ENCODE results near the gene CYBA.

The CYBA gene

DNA sequence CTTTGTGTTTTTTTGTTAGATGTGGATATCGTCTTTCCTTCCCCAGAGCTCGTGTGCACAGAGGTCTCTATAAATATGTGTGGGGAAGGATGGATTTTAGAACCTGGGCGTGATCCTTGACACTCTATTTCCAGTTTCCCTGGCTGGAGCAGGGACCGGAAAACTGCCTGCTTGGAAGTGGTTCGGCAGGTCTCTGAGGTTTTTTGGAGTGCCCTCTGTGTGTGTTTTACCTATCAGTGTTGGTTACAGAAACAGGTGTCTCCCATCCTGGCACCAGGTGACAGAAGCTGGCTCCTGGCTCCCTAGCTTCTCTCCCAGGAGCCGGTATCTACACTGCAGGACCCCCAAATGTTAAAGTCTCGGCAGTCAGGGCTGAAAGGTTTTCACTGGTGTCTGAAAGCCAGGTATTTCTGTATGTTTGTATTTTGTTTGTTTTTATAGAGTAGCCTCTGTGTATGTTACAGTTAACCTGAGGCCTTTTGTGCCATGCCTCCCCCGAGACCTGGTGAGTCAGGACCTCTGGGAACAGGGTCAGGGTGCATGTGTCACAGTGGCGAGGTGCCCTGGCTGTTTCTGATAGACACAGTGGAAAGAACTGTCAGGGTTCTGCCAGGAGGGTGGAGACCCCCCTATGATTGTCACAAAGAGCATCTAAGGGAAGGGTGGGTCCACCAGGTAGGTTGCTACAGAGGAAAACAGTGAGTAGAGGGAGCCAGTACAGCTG is 49.4 kb downstream of the CYBA start:
- Histone ChIP-seq H3K27ac (peak overlapping the region in 6 of 11 experiments; percentile 67 to 81 (median 74); a peak in 11 of 22 replicates), H3K4me2 (peak overlapping the region; percentile 85 to 98 (median 92)), H4K20me1 (peaks cover 16 to 88% (median 56%) of the 10 kb centered on the region in 11 experiments; a peak in 19 of 22 replicates), H3K9me3 (replicated peaks in 1 of 11) (no peaks in the 10 kb centered on the region), H3K9ac (peak overlapping the region in 9 of 11 experiments; percentile 21 to 71 (median 50); a peak in 12 of 22 replicates), H3K27me3 (no peaks in the 10 kb centered on the region), H3K4me1 (peaks cover 50 to 80% (median 75%) of the 10 kb centered on the region in 10 experiments), H3K4me3 (0 out of 20 replicates have a peak overlapping the region, but pooled peaks of 1 of the 10 experiments have one; percentile 12), H3K36me3 (peaks cover 54 to 81% (median 70%) of the 10 kb centered on the region in 11 experiments)
- TF ChIP-seq Cebpa-rat (IDR thresholded peaks at IDR 0.05), result no peak

DNA sequence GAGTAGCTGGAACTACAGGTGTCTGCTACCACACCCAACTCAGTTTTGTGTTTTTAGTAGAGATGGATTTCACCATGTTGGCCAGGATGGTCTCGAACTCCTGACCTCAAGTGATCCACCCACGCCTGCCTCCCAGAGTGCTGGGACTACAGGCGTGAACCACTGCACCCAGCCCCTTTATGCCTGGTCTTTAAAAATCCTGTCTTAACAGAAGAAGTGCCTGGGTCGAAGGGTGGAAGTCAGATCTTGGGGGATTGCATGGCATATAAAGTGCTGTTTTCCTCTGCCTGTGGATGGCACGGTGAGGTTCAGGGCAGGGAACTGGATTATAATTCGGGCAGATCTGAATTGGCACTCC is 50.3 kb downstream of the CYBA start:
- peak overlapping the region in 4 of 10 experiments; percentile 16 to 28 (median 20); a peak in 2 of 20 replicates for H3K4me3 ChIP-seq
- peaks cover 15 to 88% (median 54%) of the 10 kb centered on the region in 11 experiments; a peak in 19 of 22 replicates for H4K20me1 ChIP-seq
- peaks cover 44 to 81% (median 65%) of the 10 kb centered on the region in 11 experiments for H3K36me3 ChIP-seq
- peak overlapping the region; percentile 85 to 98 (median 92) for H3K4me2 ChIP-seq
- H3K27ac ChIP-seq, result peak overlapping the region in 9 of 11 experiments; percentile 35 to 81 (median 69); a peak in 17 of 22 replicates
- no peaks in the 10 kb centered on the region for H3K27me3 ChIP-seq
- peak overlapping the region in 10 of 11 experiments; percentile 20 to 71 (median 54); a peak in 17 of 22 replicates for H3K9ac ChIP-seq
- peaks cover 60 to 80% (median 75%) of the 10 kb centered on the region in 10 experiments for H3K4me1 ChIP-seq
- peak in 5 of 11 experiments; percentile 10 to 61 (median 39); a peak in 7 of 22 replicates for TF ChIP-seq Cebpa-rat (IDR thresholded peaks at IDR 0.05)
- H3K9me3 ChIP-seq (replicated peaks in 1 of 11), result no peaks in the 10 kb centered on the region

DNA sequence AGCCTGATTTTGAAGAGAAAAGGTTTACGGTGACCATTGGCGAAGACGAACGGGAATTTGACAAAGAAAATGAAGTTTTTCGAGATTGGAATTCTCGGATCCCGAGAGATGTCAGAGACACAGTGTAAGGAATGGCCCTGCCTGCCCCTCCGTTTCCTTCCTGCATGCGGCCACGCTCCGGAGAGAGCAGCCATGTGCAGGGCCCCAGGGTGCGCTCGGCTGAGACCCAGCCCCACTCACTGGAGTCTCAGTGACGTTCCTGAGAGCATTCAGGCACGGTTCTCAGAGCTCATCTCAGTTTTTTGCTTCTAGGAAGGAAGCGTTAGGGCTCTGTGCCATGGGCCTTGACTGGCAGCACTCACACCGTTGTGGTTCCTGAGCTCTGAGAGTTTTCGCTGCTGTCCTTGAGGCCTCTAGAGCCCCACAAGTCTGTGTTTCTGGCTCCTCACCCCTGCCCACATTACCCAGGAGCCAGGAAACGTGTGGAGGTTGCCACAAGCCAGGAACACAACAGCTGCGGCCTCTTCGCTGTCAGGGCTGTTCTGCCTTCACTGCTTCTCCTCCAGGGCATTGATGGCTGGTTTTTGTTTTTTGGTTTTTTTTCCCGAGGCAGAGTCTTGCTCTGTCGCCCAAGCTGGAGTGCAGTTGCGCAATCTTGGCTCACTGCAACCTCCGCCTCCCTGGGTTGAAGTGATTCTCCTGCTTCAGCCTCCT is 50.9 kb downstream of the CYBA start:
- peaks cover 10 to 88% (median 50%) of the 10 kb centered on the region in 11 experiments; a peak in 17 of 22 replicates for H4K20me1 ChIP-seq
- H3K27ac ChIP-seq, result peak overlapping the region; percentile 35 to 81 (median 67); a peak in 21 of 22 replicates
- TF ChIP-seq Cebpa-rat (IDR thresholded peaks at IDR 0.05), result peak; percentile 77 to 100 (median 97); a peak in 21 of 22 replicates
- H3K4me3 ChIP-seq, result peak overlapping the region in 8 of 10 experiments; percentile 1 to 41 (median 20); a peak in 11 of 20 replicates
- H3K4me1 ChIP-seq, result peaks cover 63 to 78% (median 74%) of the 10 kb centered on the region in 10 experiments
- H3K9ac ChIP-seq, result peak overlapping the region in 10 of 11 experiments; percentile 20 to 71 (median 54); a peak in 19 of 22 replicates
- H3K27me3 ChIP-seq, result no peaks in the 10 kb centered on the region
- peak overlapping the region; percentile 85 to 98 (median 92) for H3K4me2 ChIP-seq
- H3K36me3 ChIP-seq, result peaks cover 39 to 81% (median 65%) of the 10 kb centered on the region in 11 experiments
- H3K9me3 ChIP-seq (replicated peaks in 1 of 11), result no peaks in the 10 kb centered on the region

DNA sequence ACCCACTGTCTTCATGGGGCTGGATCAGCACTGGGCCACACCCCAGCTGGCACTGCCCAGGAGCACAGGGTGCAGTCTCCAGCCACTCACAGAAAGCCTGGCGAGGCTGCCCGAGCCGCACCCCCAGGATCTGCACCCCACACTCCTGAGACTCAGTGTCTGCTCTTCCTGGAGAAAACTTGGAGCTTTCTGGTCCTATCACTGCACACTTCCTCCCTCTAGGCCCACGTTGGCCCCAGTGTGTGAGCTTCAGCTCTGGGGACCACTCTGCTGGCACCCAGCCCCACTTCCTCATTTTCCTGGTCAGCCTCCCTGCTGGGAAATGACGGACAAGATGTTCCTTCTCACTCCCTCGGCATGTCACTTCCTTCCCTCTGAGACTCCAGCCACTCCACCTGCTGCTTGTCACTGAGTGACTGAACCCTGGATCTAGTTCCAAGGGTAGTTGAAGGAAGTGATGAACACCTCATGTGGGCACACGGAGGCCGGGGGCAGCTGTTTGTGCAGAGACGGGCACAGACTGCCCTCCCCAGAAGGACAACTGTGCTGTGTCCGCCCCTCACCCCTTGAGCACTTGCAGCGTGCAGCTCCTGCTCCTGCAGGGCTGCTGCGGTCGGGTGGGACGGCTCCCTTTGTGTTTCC is 51.6 kb downstream of the CYBA start:
- peaks cover 10 to 88% (median 52%) of the 10 kb centered on the region in 11 experiments; a peak in 18 of 22 replicates for H4K20me1 ChIP-seq
- peak overlapping the region; percentile 11 to 71 (median 50); a peak in 19 of 22 replicates for H3K9ac ChIP-seq
- peaks cover 63 to 75% (median 72%) of the 10 kb centered on the region in 10 experiments for H3K4me1 ChIP-seq
- H3K27me3 ChIP-seq, result no peaks in the 10 kb centered on the region
- H3K4me3 ChIP-seq, result peak overlapping the region in 9 of 10 experiments; percentile 1 to 44 (median 28); a peak in 16 of 20 replicates
- H3K36me3 ChIP-seq, result peaks cover 33 to 81% (median 66%) of the 10 kb centered on the region in 11 experiments
- no peaks in the 10 kb centered on the region for H3K9me3 ChIP-seq (replicated peaks in 1 of 11)
- no peak for TF ChIP-seq Cebpa-rat (IDR thresholded peaks at IDR 0.05)
- peak overlapping the region; percentile 85 to 98 (median 92) for H3K4me2 ChIP-seq
- H3K27ac ChIP-seq, result peak overlapping the region; percentile 46 to 81 (median 67); a peak in 21 of 22 replicates

DNA sequence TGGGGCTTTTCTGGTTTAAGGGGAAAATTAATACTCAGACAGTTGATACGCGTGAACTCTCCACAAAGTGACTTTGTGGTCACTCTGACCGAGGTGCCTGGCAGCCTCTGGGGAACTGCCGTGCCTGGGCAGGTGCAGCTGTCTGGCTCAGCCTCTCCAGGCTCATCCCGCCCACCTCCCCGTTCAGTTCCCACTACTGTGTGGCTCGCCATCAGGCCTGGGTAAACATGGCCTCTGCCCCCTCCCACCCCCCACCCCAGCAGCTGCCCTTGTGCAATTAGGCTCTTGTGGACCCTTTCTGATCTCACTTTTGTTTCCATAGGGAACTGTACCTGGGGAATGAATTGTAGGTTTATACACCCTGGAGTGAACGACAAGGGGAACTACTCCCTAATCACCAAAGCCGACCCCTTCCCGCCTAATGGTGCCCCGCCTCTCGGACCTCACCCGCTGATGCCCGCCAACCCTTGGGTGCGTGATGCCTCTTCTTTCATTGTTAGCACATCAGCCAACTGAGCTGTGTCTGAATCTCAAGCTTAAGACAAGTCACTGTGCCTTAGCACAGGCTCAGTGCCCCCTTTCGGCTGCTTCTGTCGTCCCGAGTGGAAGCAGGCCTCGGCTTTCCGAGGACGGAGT is 52.9 kb downstream of the CYBA start:
- TF ChIP-seq Cebpa-rat (IDR thresholded peaks at IDR 0.05), result no peak
- Histone ChIP-seq H3K36me3 (peaks cover 44 to 81% (median 67%) of the 10 kb centered on the region in 11 experiments), H4K20me1 (peaks cover 18 to 100% (median 64%) of the 10 kb centered on the region in 11 experiments; a peak in 19 of 22 replicates), H3K4me1 (peaks cover 63 to 75% (median 72%) of the 10 kb centered on the region in 10 experiments), H3K27me3 (no peaks in the 10 kb centered on the region), H3K4me3 (no peak overlapping the region; a peak in 3 of 20 replicates), H3K9me3 (replicated peaks in 1 of 11) (no peaks in the 10 kb centered on the region), H3K27ac (peak overlapping the region; percentile 46 to 81 (median 67); a peak in 20 of 22 replicates), H3K4me2 (peak overlapping the region; percentile 85 to 98 (median 92)), H3K9ac (peak overlapping the region; percentile 11 to 71 (median 43); a peak in 14 of 22 replicates)

DNA sequence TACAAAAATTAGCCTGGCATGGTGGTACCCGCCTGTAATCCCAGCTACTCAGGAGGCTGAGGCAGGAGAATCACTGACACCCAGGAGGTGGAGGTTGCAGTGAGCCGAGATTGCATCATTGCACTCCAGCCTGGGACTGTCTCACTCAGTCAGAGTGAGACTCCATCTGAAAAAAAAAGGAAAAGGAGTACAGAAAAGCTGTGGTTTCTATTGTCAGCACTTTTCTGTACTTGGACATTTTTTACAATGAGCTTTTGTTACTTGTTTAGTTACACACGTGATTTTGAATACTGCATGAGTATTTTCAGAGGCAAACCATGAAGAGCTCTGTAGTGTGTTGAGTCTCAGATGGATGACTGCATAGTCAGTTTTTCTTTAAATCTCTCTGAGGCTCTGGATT is 54.4 kb downstream of the CYBA start:
- no peaks in the 10 kb centered on the region for H3K9me3 ChIP-seq (replicated peaks in 1 of 11)
- peak in 4 of 11 experiments; percentile 7 to 45 (median 18); a peak in 3 of 22 replicates for TF ChIP-seq Cebpa-rat (IDR thresholded peaks at IDR 0.05)

DNA sequence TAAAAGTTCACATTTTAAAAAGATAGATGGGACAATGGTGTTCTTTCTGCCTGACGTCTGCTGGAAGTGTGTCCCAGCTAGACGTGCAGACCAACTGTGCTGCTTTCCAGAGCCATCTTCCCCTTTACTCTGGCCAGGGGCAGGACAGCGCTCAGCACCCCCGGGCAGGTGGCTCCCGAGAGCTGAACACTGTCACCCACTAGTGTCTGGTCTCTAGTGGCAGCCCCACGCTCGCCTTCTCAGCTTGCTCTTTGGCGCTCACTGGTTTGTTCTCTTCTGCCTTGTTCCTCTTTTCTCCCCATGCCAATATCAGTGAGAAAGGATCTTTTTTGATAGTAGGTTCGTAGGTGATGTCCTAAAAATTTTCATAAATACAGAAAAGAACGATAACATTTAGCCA is 54.9 kb downstream of the CYBA start:
- Histone ChIP-seq H4K20me1 (peaks cover 18 to 98% (median 67%) of the 10 kb centered on the region in 11 experiments; a peak in 20 of 22 replicates), H3K4me2 (peak overlapping the region; percentile 27 to 96 (median 86); a peak in 19 of 22 replicates), H3K27ac (peak overlapping the region in 2 of 11 experiments; percentile 2 to 14; a peak in 2 of 22 replicates), H3K9ac (0 out of 22 replicates have a peak overlapping the region, but pooled peaks of 1 of the 11 experiments have one; percentile 12), H3K36me3 (peaks cover 26 to 81% (median 64%) of the 10 kb centered on the region in 11 experiments), H3K9me3 (replicated peaks in 1 of 11) (no peaks in the 10 kb centered on the region), H3K4me1 (peaks cover 53 to 72% (median 59%) of the 10 kb centered on the region in 10 experiments), H3K4me3 (no peak overlapping the region), H3K27me3 (no peaks in the 10 kb centered on the region)
- no peak for TF ChIP-seq Cebpa-rat (IDR thresholded peaks at IDR 0.05)

More for the DNA sequence above, 54.4 kb downstream of the CYBA start:
- Histone ChIP-seq H3K27me3 (no peaks in the 10 kb centered on the region), H3K27ac (peak overlapping the region in 2 of 11 experiments; percentile 2 to 14; a peak in 2 of 22 replicates), H4K20me1 (peaks cover 18 to 100% (median 70%) of the 10 kb centered on the region in 11 experiments; a peak in 20 of 22 replicates), H3K9ac (no peak overlapping the region; a peak in 1 of 22 replicates), H3K4me3 (no peak overlapping the region), H3K4me2 (peak overlapping the region; percentile 27 to 96 (median 86); a peak in 21 of 22 replicates), H3K4me1 (peaks cover 58 to 73% (median 65%) of the 10 kb centered on the region in 10 experiments), H3K36me3 (peaks cover 31 to 81% (median 65%) of the 10 kb centered on the region in 11 experiments)

Measured in BLaER1 treated with 17β-estradiol and CSF1 and Interleukin-3, amounts not matched to agents 10 nM and 100 nM (cell line).